ENCODE results near the gene CHMP6.

DNA sequence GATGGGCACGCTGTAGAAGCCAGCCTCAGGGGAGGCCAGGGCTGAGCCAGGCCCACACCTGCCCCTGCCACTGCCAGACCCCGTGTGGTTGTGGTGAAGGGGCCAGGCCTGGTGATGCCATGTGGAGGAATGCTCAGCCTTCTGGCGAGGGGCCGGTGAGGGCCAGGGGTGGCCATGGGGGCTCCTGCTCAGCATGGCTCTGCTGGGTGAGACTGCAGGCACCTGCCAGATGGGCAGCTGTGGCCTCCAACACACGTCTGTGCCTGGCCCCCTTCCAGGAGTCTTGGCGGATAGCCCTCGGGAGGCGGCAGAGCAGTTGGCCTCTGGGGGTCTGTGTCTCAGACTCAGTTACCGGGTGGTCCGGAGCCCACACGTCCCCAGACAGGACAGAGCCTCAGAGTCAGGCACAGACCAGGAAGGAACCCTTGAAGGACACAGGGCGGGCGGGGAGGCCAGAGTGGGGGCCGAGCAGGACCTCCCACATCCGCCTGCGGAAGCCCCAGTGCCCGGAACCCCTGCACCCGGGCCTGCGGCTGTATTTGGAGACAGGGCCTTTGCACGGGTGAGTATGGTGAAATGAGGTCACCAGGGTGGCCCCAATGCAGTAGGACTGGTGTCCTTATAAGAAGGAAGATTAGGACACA, 22.5 kb upstream of the CHMP6 start:
- TF ChIP-seq CTCF (IDR thresholded peaks at IDR 0.05; ENCODE audit: low read depth, low read length, missing input control), result no peak
- no peak for TF ChIP-seq YY1 (IDR thresholded peaks at IDR 0.05)
- TF ChIP-seq, protein P1, sequence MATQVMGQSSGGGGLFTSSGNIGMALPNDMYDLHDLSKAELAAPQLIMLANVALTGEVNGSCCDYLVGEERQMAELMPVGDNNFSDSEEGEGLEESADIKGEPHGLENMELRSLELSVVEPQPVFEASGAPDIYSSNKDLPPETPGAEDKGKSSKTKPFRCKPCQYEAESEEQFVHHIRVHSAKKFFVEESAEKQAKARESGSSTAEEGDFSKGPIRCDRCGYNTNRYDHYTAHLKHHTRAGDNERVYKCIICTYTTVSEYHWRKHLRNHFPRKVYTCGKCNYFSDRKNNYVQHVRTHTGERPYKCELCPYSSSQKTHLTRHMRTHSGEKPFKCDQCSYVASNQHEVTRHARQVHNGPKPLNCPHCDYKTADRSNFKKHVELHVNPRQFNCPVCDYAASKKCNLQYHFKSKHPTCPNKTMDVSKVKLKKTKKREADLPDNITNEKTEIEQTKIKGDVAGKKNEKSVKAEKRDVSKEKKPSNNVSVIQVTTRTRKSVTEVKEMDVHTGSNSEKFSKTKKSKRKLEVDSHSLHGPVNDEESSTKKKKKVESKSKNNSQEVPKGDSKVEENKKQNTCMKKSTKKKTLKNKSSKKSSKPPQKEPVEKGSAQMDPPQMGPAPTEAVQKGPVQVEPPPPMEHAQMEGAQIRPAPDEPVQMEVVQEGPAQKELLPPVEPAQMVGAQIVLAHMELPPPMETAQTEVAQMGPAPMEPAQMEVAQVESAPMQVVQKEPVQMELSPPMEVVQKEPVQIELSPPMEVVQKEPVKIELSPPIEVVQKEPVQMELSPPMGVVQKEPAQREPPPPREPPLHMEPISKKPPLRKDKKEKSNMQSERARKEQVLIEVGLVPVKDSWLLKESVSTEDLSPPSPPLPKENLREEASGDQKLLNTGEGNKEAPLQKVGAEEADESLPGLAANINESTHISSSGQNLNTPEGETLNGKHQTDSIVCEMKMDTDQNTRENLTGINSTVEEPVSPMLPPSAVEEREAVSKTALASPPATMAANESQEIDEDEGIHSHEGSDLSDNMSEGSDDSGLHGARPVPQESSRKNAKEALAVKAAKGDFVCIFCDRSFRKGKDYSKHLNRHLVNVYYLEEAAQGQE (IDR thresholded peaks at IDR 0.05), result no peak
- no peak for TF ChIP-seq JUND (IDR thresholded peaks at IDR 0.05)
- TF ChIP-seq TAF1 (conservative IDR thresholded peaks at IDR 0.05), result no peak

All from liver (tissue), 3 donors.